GM13976 (cell line): Measurements from ENCODE around the gene AGBL4.
"Not testable (repeated sequence)": the region's sequence is repeated elsewhere in the genome, so short reads cannot be mapped to it uniquely, and the experiment has no call there.

Source experiments
- DNase-seq: peaks from one replicate; pipeline ENCODE4 v3.0.0; 2012; ENCODE audit warnings: low spot score
- CTCF ChIP-seq: IDR thresholded peaks from 2 replicates; pipeline ENCODE4 v1.5.1; 2012; ENCODE audit warnings: borderline replicate concordance, mild to moderate bottlenecking; ENCODE audit not compliant: insufficient read depth; ENCODE audit errors: extremely low read depth, missing control alignments, control extremely low read depth
- in situ Hi-C: fragments of 300-500 bp; cut with MboI; formaldehyde crosslinking; loops from one replicate; pipeline ENCODE4 v1.12.0; 2022; ENCODE audit warnings: low sequenced_read_pairs, mixed read lengths, inconsistent platforms; ENCODE audit not compliant: unreplicated experiment

The AGBL4 gene

GRCh38 chr1:48524892-48525467, 1498.8 kb downstream of the AGBL4 start:
- in situ Hi-C loops, result no loop called here

GRCh38 chr1:48523558-48523957, 1500.2 kb downstream of the AGBL4 start:
- DNase-seq, result no peak
- no peak for TF ChIP-seq CTCF
- in situ Hi-C loops, result no loop called here

More at GRCh38 chr1:48524892-48525467, 1498.8 kb downstream of the AGBL4 start:
- no peak for DNase-seq
- TF ChIP-seq CTCF, result no peak

- DNase-seq, in situ Hi-C loops: not testable (repeated sequence)
These were observed 1503.9 kb downstream of the AGBL4 start for GRCh38 chr1:48519896-48520295.

- in situ Hi-C loops, result no loop called here
These were observed 1516.9 kb downstream of the AGBL4 start for GRCh38 chr1:48506870-48507269.

GRCh38 chr1:48500541-48501450, 1523.0 kb downstream of the AGBL4 start:
- in situ Hi-C loops, result no loop called here
- no peak for TF ChIP-seq CTCF
- DNase-seq, result no peak

More at GRCh38 chr1:48506870-48507269, 1516.9 kb downstream of the AGBL4 start:
- no peak for TF ChIP-seq CTCF
- DNase-seq, result no peak

- TF ChIP-seq CTCF, result no peak
- DNase-seq, result no peak
- in situ Hi-C loops, result no loop called here
These were observed 1524.5 kb downstream of the AGBL4 start for GRCh38 chr1:48499211-48499735.
